Neural progenitor cell (in vitro differentiated cells): Measurements from ENCODE around the gene NRSN2.

Experiments
- CTCF ChIP-seq: fragments of 200-600 bp; sonication (generic); IDR thresholded peaks from 2 replicates; pipeline ENCODE4 v1.5.1; 2017; ENCODE audit warnings: antibody characterized with exemption, mild to moderate bottlenecking
- EZH2 ChIP-seq: fragments of 200-600 bp; sonication (generic); IDR thresholded peaks from 2 replicates; pipeline ENCODE4 v1.6.1; 2017; ENCODE audit warnings: antibody characterized with exemption, mild to moderate bottlenecking, moderate library complexity
- EZH2phosphoT487 ChIP-seq: fragments of 200-600 bp; sonication (generic); IDR thresholded peaks from 2 replicates; pipeline ENCODE4 v1.6.1; 2017; ENCODE audit warnings: antibody characterized with exemption

GRCh38 chr20:358891-359555, 12.1 kb downstream of the NRSN2 start:
- no peak for TF ChIP-seq CTCF
- TF ChIP-seq EZH2phosphoT487, result no peak
- TF ChIP-seq EZH2, result no peak
